M059J (cell line): ENCODE data around the gene SULT4A1. TPM values are rescaled to one million over a fixed set of nuclear protein-coding genes. Genes with fewer than 3 reads are reported as not detected.

Experiments
- DNase-seq: peaks from one replicate; pipeline ENCODE4 v3.0.0-alpha.2; 2012; ENCODE audit warnings: low read depth
- total RNA-seq: library from RNA; depleted of rRNA; stranded (reverse); fragments of >200 nt; shearing (Covaris generic); gene quantifications from 2 replicates; pipeline ENCODE4 v1.2.3, GENCODE V29; 2014

SULT4A1 gene
- total RNA-seq, 1 experiment from 2014 or later: not detected

DNA sequence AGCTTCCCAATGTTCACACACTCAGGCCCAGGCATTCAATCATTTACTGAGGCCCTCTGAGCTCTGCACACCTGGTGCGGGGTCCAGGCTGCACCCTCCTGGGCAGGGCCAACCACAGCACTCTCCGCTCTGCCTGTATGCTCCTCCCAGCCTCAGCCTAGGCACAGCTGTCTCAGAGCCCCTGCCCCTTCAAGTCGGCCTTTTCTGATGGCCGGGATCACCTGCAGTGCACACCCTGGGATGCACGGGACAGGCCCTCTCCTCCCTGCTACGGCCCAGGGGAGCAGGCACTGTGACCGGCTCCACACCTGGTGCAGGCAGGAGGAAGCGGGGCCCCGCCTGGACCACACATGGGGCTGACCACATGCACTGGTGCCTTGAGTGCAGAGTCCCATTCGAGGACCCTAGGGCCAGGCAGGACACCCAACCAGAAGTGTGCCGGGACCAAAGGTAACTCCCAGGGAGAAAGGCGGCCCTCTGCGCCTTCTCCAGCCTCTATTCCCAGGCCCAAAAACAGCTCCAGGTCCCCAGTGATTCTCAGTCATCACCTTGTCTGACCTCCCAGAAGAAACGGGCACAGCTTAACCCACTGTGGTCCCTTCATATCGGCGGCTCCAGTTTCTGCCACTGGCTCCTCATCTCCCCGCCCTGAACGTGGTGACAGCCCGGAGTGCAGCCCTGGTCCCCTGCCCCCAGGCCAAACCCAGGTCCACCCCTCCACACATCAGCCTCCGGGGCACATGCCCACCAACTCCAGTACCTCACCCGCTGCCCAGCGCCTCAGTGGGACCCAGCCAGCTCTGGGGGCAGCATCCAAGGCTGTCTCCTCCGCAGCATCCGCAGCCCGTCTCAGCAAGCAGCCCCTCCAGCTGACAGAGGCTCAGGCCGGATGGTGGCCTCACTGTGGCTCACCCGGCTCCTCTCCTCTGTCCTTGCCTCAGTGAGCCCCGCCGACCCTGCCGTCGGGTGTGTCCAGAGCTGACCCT is 17.5 kb downstream of the SULT4A1 start:
- DNase-seq: no peak

DNA sequence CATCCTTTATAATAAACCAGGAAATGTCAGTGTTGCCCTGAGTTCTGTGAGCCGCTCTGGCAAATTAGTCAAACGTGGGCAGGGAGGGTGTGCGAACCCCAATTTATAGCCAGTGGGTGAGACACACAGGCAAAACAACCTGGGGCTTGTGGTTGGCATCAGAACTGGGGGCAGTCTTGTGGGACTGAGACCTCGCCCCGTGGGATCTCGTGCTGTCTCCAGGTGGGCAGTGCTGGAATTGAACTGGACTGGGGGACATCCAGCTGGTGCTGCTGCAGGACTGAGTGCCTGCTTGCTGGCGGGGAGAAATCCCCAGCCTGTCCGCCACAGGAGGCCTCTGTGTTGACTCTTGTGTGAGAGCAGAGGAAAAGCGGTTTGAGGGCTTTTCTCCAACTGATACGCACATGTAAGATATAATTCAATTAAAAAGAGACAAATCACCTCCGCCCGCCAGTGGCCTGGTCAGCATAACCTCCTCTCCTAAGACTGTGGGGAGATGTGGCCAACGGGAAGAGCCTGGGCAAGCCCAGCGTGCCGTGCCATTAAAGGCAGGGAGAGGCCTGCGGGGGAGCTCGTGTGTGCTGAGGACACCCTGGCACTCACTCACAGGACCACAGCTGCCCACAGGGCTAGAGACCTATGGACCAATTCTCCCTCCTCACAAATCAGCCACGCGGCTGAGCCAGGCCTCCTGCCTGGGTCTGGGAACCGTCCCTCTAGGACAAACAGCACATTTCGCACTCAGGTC is 18.4 kb downstream of the SULT4A1 start:
- no peak for DNase-seq

DNA sequence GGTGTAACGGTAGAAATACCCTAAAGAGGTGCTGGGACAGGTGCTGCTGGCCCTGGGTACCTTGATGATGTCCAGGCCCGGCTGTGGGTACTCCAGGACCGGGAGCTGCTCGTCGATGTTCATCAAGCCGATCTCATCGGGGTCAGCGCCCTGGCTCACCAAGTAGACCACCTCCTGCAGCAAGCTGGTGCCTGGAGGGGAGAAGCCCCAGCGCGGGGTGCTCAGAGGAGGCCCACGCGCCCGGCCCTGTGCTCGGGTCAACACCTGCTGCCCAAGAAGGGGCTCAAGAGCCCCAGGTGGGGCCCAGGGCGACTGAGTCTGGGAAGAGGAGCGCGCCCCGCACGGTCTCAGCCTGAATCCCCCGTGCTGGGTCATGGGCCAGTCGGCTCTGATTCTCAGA is 20.6 kb downstream of the SULT4A1 start:
- DNase-seq: no peak

DNA sequence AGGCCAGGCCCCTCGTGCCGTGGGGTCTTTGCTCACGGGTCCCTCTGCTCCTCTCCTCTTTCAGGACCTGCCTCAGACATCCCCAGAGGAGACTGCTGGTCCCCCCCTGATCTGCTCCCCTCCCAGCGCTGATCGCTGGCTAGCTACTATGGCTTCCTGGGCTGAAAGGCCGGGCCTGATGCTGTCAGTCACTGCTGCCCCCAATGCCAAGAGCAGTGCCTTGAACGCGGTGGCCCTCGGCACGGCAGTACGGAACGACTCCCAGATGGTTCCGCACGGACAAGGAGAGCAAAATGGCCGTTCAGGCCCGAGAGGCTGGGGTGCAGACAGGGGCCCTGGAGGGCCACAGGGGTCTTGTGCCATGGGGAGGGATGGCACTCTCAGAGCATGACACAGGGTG is 21.5 kb downstream of the SULT4A1 start:
- DNase-seq: no peak

- no peak for DNase-seq
Observed at GRCh38 chr22:43840431-43840830, 21.9 kb downstream of the SULT4A1 start.

DNA sequence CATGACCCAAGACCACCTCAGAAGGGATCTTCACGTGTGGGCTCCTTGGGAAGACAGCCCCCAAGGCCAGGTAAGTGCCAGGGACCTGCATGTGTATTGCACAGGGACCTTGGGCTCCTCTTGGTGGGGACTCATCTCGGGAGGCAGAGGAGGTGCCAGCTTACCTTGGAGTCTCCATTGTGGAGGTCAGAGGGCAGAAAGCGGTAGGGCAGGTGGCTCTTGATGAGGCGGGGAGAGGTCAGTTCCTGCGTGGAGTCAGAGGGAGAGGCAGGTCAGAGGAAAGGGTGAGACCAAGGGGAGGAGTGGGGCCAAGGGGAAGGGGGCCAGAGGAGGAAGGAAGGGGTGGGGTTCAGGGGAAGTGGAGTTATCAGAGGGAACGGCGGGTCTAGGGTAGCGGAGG is 22.5 kb downstream of the SULT4A1 start:
- no peak for DNase-seq

DNA sequence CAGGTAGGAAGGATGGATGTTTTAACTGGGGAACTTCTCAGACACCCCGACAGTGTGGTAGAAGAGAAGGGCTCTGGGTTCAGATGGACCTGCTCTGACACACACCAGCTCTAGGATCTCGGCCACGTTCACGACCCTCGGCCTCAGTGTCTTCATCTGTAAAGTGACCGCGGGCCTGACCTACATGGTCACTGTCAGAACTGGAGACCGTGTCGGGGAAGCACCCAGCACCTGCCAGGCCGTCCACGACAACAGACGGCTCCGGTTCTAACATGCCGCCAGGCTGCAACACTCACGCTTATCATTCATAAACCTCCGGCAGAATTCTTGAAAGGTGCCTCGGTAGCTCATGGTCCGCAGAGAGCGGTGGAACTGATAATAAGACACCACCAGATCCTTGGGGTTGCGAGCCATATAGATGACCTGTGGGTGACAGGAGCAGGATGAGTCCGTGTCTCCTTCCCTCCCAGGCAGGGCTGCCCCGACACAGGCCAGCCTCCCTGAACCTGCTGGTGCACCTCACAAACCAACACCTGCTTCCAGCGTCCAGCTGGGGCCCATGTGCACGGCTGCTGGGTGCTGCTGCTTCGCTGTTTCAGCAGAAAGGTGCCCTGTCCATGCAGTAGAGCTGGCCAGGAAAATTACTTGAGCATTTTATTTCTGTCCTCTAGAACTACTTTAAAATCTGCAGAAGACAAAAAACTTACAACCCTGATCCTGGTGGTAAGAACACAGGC is 23.6 kb downstream of the SULT4A1 start:
- DNase-seq: no peak

- no peak for DNase-seq
Observed at GRCh38 chr22:43838161-43838560, 24.2 kb downstream of the SULT4A1 start.

GRCh38 chr22:43837666-43838065 is 24.6 kb downstream of the SULT4A1 start:
- no peak for DNase-seq

DNA sequence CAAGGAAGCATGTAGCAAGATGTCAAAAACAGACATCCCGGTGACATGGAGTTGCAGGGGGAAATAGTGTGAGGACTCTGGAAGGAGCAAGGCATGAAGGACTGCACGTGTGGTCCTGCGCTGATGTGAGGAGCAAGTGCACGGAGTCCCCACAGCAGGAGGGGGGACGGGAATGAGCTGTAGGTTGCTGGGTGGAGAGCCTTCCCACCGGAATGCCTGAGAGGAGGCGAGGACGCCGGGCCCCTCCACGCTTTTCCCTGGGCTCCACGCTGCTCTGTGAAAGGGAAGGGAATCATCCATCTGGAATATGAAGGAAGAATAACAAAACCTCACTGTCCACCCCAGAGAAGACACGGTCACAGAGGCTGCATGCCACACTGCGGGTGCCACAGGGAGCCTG is 26.6 kb downstream of the SULT4A1 start:
- DNase-seq: no peak

DNA sequence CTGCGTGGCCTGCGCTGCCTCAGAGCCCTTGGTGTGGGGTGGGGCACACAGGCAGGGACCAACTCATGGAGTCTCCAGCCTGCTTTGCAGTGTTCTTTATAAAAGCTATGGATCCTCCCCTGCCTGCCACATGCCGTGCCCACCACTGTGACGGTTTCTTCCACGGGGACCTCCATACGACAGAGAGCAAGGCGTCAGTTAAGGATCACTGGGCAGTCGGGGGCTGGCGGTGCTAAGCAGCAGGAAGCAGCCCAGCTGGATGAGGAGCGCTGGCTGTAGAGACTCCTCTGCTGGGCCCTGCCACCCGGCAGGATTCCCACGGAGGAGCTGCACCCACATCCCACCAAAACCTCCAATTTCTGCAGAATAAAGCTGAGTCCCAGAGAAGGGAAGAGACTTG is 27.1 kb downstream of the SULT4A1 start:
- no peak for DNase-seq

GRCh38 chr22:43833286-43834240 is 28.8 kb downstream of the SULT4A1 start:
- no peak for DNase-seq

DNA sequence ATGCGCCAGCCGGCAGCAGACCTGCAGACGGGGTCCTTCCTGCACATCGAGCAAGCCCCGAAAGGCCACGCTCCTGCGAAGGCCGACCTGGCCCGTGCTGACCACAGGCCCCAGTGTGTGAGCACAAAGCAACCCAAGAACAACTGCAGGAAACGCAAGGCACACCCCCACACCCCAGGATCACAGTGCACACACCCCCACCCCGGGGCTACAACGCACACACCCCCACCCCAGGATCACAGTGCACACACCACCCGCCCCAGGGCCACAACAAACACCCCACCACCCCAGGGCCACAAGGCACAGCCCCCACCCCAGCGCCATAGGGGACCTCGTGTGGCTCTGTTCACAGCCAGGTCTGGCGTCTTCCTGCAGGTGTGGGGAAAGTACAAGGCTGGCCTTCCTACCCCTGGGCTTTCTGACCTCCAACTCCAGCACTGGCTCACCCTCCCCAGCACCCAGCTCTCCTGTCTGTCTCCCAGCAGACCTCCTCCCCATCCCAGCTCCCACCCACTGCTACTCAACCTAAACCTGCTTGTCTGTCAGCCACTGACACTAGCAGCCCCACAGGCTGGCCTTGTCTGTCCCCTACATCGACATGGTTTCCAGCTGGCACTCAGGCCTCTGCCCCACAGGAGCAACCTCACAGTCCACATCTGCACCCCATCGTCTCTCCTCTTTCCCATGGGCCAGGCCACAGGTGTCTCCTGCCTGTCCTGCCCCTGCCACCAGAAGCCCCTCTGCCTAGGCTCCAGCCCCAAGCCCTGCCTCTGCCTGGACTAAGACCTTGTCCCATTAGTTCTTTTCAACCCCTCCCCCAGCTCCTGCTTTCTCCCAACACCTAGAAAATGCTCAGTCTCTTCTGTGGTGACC is 29.7 kb downstream of the SULT4A1 start:
- no peak for DNase-seq

- DNase-seq: no peak
Observed at GRCh38 chr22:43831561-43832392, 30.5 kb downstream of the SULT4A1 start.

- no peak for DNase-seq
Observed at GRCh38 chr22:43830931-43831560, 31.3 kb downstream of the SULT4A1 start.

GRCh38 chr22:43829904-43830851 is 32.1 kb downstream of the SULT4A1 start:
- no peak for DNase-seq

DNA sequence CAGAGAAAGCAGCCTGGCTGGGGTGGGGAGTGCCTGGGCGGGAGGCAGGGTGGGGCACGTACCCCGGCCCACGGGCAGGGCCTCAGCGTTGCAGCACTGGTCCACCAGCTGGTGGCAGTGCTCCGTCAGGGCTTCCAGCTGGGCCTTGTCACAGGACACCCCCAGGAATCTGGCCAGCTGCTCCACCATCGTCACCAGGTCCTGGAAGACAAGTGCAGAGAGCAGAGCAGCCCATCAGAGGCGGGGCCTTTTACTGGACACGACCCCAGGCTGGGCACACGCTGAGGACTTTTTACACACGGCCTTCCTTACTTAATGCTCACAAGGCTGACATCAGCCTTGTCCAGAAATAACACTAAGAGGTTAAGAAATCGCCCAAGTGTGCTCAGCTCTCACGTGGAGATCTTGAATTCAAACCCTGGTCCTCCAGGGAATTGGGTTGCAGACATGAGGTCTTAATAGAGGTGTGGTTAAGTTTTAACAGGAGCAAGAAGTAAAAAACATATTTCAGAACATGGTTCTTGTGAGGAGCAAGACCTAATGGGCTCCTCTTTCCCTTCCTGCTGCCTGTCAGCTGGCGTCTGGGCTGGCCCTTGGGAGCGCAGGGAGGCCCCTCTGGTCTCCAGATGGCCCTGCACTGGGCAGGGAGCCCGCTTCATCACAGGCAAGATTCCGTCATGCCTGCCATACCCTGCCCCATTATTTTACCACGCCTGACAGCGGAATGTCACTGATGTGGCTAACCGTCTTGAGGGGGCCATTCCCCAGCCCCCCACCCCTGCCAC is 33.1 kb downstream of the SULT4A1 start:
- no peak for DNase-seq
